CD4-positive, CD25-positive, alpha-beta regulatory T cell (primary cell): ENCODE measurements around the gene RNF130. TPM values are rescaled to one million over a fixed set of nuclear protein-coding genes. Genes with fewer than 3 reads are reported as not detected.

Source experiments
- ATAC-seq, 2 donors: fragments of 150-1000 bp; cut with Tn5 transposase; one replicate each; pipeline ENCODE4 v1.10.0; 2021; ENCODE audit warnings: low read depth in 2 of 2, moderate number of reproducible peaks in 2 of 2, moderate library complexity in 1 of 2
- DNase-seq, 3 donors: peaks; one replicate each; pipeline versions ENCODE4 v3.0.0 to v3.0.0-alpha.2; 2012 to 2022; ENCODE audit warnings: mixed read lengths in 1 of 3
- H3K27ac ChIP-seq: one replicate; pipeline ENCODE4 v1.7.0; 2013; ENCODE audit warnings: mild to moderate bottlenecking, low read length; ENCODE audit not compliant: insufficient read depth, poor library complexity, severe bottlenecking
- H3K27me3 ChIP-seq: one replicate; pipeline ENCODE4 v1.7.0; 2013; ENCODE audit warnings: low read length; ENCODE audit not compliant: control insufficient read depth, insufficient read depth
- H3K36me3 ChIP-seq: one replicate; pipeline ENCODE4 v1.7.0; 2013; ENCODE audit warnings: mild to moderate bottlenecking, low read length, moderate library complexity; ENCODE audit not compliant: control insufficient read depth, insufficient read depth
- H3K4me1 ChIP-seq: 2 replicates; pipeline ENCODE4 v1.7.0; 2013; ENCODE audit warnings: mild to moderate bottlenecking, low read length; ENCODE audit not compliant: insufficient read depth, control insufficient read depth, poor library complexity, severe bottlenecking
- H3K4me3 ChIP-seq: one replicate; pipeline ENCODE4 v1.7.0; 2013; ENCODE audit warnings: low read depth, mild to moderate bottlenecking, low read length, moderate library complexity
- H3K9me3 ChIP-seq, 2 experiments: 1 replicate in 1 of 2; 2 replicates in 1 of 2; pipeline ENCODE4 v1.7.0; 2013; ENCODE audit warnings: low read length in 2 of 2, mild to moderate bottlenecking in 1 of 2, moderate library complexity in 1 of 2; ENCODE audit not compliant: control insufficient read depth in 2 of 2
- H3K27ac Mint-ChIP-seq, 3 donors: one replicate each; pipeline ENCODE4 v1.8.0; 2020 to 2022; ENCODE audit warnings: mild to moderate bottlenecking in 3 of 3, mixed read lengths in 3 of 3, moderate library complexity in 2 of 3
- H3K27me3 Mint-ChIP-seq: one replicate; pipeline ENCODE4 v1.8.0; 2022; ENCODE audit warnings: mild to moderate bottlenecking, mixed read lengths
- H3K36me3 Mint-ChIP-seq: one replicate; pipeline ENCODE4 v1.8.0; 2020; ENCODE audit warnings: mixed read lengths
- H3K4me1 Mint-ChIP-seq, 4 donors: one replicate each; pipeline ENCODE4 v1.8.0; 2020 to 2022; ENCODE audit warnings: mixed read lengths in 4 of 4, mild to moderate bottlenecking in 1 of 4
- H3K4me3 Mint-ChIP-seq, 4 donors: one replicate each; pipeline ENCODE4 v1.8.0; 2020 to 2022; ENCODE audit warnings: mild to moderate bottlenecking in 4 of 4, mixed read lengths in 4 of 4, moderate library complexity in 3 of 4
- H3K9me3 Mint-ChIP-seq, 7 donors: one replicate each; pipeline ENCODE4 v1.8.0; 2020 to 2022; ENCODE audit warnings: mixed read lengths in 7 of 7, mild to moderate bottlenecking in 3 of 7, moderate library complexity in 2 of 7
- polyA plus RNA-seq, 4 donors: library from polyadenylated mRNA; unstranded; fragments of 300-500 nt; fragmentation: Illumina TruSeq; gene quantifications; one replicate each; pipeline ENCODE4 v1.2.3, GENCODE V29; 2021
- total RNA-seq: library from RNA; stranded (reverse); gene quantifications from one replicate; pipeline ENCODE4 v1.2.3, GENCODE V29; 2022

The RNF130 gene
- total and polyA plus RNA-seq, 5 donors from 2014 or later, result 3.5 to 10.9 (median 5.6) TPM

- Mint-ChIP-seq H3K27me3 (peaks cover 6% of the 10 kb centered on the region), H3K4me1 (no peaks in the 10 kb centered on the region), H3K27ac (no peak overlapping the region), H3K4me3 (no peak overlapping the region), H3K9me3 (peaks cover 0 to 19% (median 6%) of the 10 kb centered on the region in 7 donors), H3K36me3 (no peaks in the 10 kb centered on the region)
- Histone ChIP-seq H3K4me1 (no peaks in the 10 kb centered on the region), H3K9me3 (peaks cover 10 to 12% of the 10 kb centered on the region in 2 experiments), H3K4me3 (no peak overlapping the region), H3K27me3 (no peaks in the 10 kb centered on the region), H3K27ac (no peak overlapping the region), H3K36me3 (no peaks in the 10 kb centered on the region)
- no peak for DNase-seq
- no peak for ATAC-seq
These were observed 38.4 kb upstream of the RNF130 start for GRCh38 chr5:180109920-180110319.

- Mint-ChIP-seq H3K4me3 (no peak overlapping the region), H3K36me3 (no peaks in the 10 kb centered on the region), H3K4me1 (no peaks in the 10 kb centered on the region), H3K27me3 (peaks cover 6% of the 10 kb centered on the region), H3K27ac (no peak overlapping the region), H3K9me3 (peaks cover 0 to 19% (median 6%) of the 10 kb centered on the region in 7 donors)
- H3K27ac ChIP-seq, result no peak overlapping the region
- ATAC-seq (no peak), DNase-seq (no peak)
- H3K4me3 ChIP-seq, result no peak overlapping the region
- H3K36me3 ChIP-seq, result no peaks in the 10 kb centered on the region
- no peaks in the 10 kb centered on the region for H3K4me1 ChIP-seq
- H3K9me3 ChIP-seq, result peaks cover 10 to 12% of the 10 kb centered on the region in 2 experiments
- no peaks in the 10 kb centered on the region for H3K27me3 ChIP-seq
These were observed 35.4 kb upstream of the RNF130 start for GRCh38 chr5:180107005-180107404.

- no peak for DNase-seq
These were observed 34.3 kb upstream of the RNF130 start for GRCh38 chr5:180105827-180106312.

GRCh38 chr5:180104168-180104530 is 32.6 kb upstream of the RNF130 start:
- H3K9me3 ChIP-seq, result peaks cover 10 to 12% of the 10 kb centered on the region in 2 experiments
- no peak overlapping the region for H3K27ac Mint-ChIP-seq
- H3K27me3 Mint-ChIP-seq, result no peaks in the 10 kb centered on the region

More at GRCh38 chr5:180105827-180106312, 34.3 kb upstream of the RNF130 start:
- no peaks in the 10 kb centered on the region for H3K4me1 Mint-ChIP-seq
- Histone ChIP-seq H3K4me3 (no peak overlapping the region), H3K27ac (no peak overlapping the region), H3K36me3 (no peaks in the 10 kb centered on the region), H3K9me3 (peaks cover 10 to 12% of the 10 kb centered on the region in 2 experiments), H3K4me1 (no peaks in the 10 kb centered on the region), H3K27me3 (no peaks in the 10 kb centered on the region)
- H3K27me3 Mint-ChIP-seq, result peaks cover 6% of the 10 kb centered on the region
- no peak for ATAC-seq
- peaks cover 0 to 19% (median 6%) of the 10 kb centered on the region in 7 donors for H3K9me3 Mint-ChIP-seq
- no peak overlapping the region for H3K4me3 Mint-ChIP-seq
- no peaks in the 10 kb centered on the region for H3K36me3 Mint-ChIP-seq
- H3K27ac Mint-ChIP-seq, result no peak overlapping the region

GRCh38 chr5:180103487-180104167 is 32.1 kb upstream of the RNF130 start:
- Histone ChIP-seq H3K27me3 (no peaks in the 10 kb centered on the region), H3K9me3 (peaks cover 10 to 12% of the 10 kb centered on the region in 2 experiments), H3K4me1 (no peaks in the 10 kb centered on the region), H3K27ac (no peak overlapping the region), H3K4me3 (no peak overlapping the region), H3K36me3 (no peaks in the 10 kb centered on the region)
- Mint-ChIP-seq H3K36me3 (no peaks in the 10 kb centered on the region), H3K4me1 (no peaks in the 10 kb centered on the region), H3K27me3 (no peaks in the 10 kb centered on the region), H3K9me3 (peaks cover 0 to 18% (median 4%) of the 10 kb centered on the region in 7 donors), H3K27ac (no peak overlapping the region), H3K4me3 (no peak overlapping the region)
- DNase-seq (no peak), ATAC-seq (no peak)

More at GRCh38 chr5:180104168-180104530, 32.6 kb upstream of the RNF130 start:
- H3K9me3 Mint-ChIP-seq, result peaks cover 0 to 19% (median 6%) of the 10 kb centered on the region in 7 donors
- no peaks in the 10 kb centered on the region for H3K36me3 Mint-ChIP-seq
- ATAC-seq (no peak), DNase-seq (no peak)
- Histone ChIP-seq H3K36me3 (no peaks in the 10 kb centered on the region), H3K27ac (no peak overlapping the region), H3K4me3 (no peak overlapping the region), H3K27me3 (no peaks in the 10 kb centered on the region), H3K4me1 (no peaks in the 10 kb centered on the region)
- no peak overlapping the region for H3K4me3 Mint-ChIP-seq
- H3K4me1 Mint-ChIP-seq, result no peaks in the 10 kb centered on the region

GRCh38 chr5:180102636-180103035 is 31.1 kb upstream of the RNF130 start:
- Mint-ChIP-seq H3K27me3 (no peaks in the 10 kb centered on the region), H3K4me1 (no peaks in the 10 kb centered on the region), H3K4me3 (no peak overlapping the region), H3K27ac (no peak overlapping the region), H3K9me3 (peaks cover 0 to 12% (median 2%) of the 10 kb centered on the region in 7 donors), H3K36me3 (no peaks in the 10 kb centered on the region)
- H3K9me3 ChIP-seq, result peaks cover 10 to 12% of the 10 kb centered on the region in 2 experiments
- H3K27ac ChIP-seq, result no peak overlapping the region
- no peaks in the 10 kb centered on the region for H3K27me3 ChIP-seq
- no peaks in the 10 kb centered on the region for H3K4me1 ChIP-seq
- H3K4me3 ChIP-seq, result no peak overlapping the region
- ATAC-seq, result no peak
- DNase-seq, result no peak
- no peaks in the 10 kb centered on the region for H3K36me3 ChIP-seq

GRCh38 chr5:180101451-180102105 is 30.0 kb upstream of the RNF130 start:
- no peaks in the 10 kb centered on the region for H3K27me3 Mint-ChIP-seq
- Histone ChIP-seq H3K4me1 (no peaks in the 10 kb centered on the region), H3K9me3 (peaks cover 4 to 8% of the 10 kb centered on the region in 2 experiments), H3K27me3 (no peaks in the 10 kb centered on the region), H3K4me3 (no peak overlapping the region), H3K36me3 (no peaks in the 10 kb centered on the region), H3K27ac (no peak overlapping the region)
- no peak overlapping the region for H3K4me3 Mint-ChIP-seq
- no peaks in the 10 kb centered on the region for H3K4me1 Mint-ChIP-seq
- DNase-seq, result no peak
- H3K27ac Mint-ChIP-seq, result peak overlapping the region in 1 of 3 donors; percentile 60
- ATAC-seq, result no peak
- H3K9me3 Mint-ChIP-seq, result peaks cover 0 to 5% (median 2%) of the 10 kb centered on the region in 7 donors
- H3K36me3 Mint-ChIP-seq, result no peaks in the 10 kb centered on the region
